ENCODE data around the gene KIAA1217. TPM values are rescaled to one million over a fixed set of nuclear protein-coding genes. Genes with fewer than 3 reads are reported as not detected.

KIAA1217 gene
- total RNA-seq, 1 donor from 2014 or later, result 16.2 TPM

DNA sequence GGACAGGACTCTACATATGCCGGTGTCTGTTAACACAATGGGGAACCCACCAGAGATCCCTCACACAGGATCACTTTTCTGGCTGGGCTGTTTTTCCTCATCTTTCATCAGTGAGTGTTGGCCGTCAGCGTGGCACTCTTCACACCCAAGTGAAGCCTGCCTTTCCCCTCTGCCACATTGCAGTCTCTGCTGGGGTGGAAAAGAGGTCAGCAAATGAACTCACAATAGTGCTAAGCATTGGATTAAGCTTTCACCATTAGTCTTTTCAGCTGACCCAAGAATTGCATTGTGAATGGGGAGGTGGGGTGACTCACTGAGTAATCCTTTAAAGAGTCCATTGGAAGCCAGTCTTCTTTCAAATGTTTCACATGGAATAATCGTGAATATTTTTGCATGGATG, 143.0 kb downstream of the KIAA1217 start:
- H3K4me1 ChIP-seq (ENCODE audit: control insufficient read depth in 3 of 3, insufficient read depth in 3 of 3, low read length in 3 of 3), result peaks cover 35 to 36% (median 35%) of the 10 kb centered on the region in 3 donors
- no peak overlapping the region for H3K27ac ChIP-seq (ENCODE audit: low read depth, low read length)
- H3K4me3 ChIP-seq (ENCODE audit: low read length in 3 of 3), result no peak overlapping the region
- H3K27me3 ChIP-seq (ENCODE audit: control insufficient read depth in 3 of 3, insufficient read depth in 3 of 3, low read length in 3 of 3), result no peaks in the 10 kb centered on the region
- no peaks in the 10 kb centered on the region for H3K36me3 ChIP-seq (ENCODE audit: control insufficient read depth in 3 of 3, insufficient read depth in 3 of 3, low read length in 3 of 3)
- no peaks in the 10 kb centered on the region for H3K9me3 ChIP-seq (ENCODE audit: control insufficient read depth in 3 of 3, low read length in 3 of 3)
- H3K9ac ChIP-seq (ENCODE audit: low read depth in 1 of 3, low read length in 3 of 3), result no peak overlapping the region

DNA sequence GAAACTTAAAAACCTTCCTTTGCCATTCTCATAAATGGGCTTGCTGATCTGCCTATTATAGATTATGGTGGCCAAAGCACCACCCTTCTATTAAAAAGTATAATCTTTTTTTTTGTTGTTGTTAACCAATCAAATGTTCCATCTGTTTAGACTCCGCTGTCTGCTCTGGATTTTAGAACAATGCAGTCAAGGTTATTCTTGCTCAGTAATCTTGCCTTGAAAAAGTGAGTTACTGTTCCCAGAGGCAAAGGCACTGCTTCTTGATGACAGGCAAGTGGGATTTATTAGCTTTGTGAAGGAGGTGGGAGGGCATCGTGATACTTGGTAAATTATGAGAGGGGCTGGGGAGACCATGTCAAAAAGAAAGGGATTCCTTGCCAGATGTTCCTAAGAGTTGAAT, 143.5 kb downstream of the KIAA1217 start:
- no peak overlapping the region for H3K27ac ChIP-seq (ENCODE audit: low read depth, low read length)
- no peak overlapping the region for H3K9ac ChIP-seq (ENCODE audit: low read depth in 1 of 3, low read length in 3 of 3)

DNA sequence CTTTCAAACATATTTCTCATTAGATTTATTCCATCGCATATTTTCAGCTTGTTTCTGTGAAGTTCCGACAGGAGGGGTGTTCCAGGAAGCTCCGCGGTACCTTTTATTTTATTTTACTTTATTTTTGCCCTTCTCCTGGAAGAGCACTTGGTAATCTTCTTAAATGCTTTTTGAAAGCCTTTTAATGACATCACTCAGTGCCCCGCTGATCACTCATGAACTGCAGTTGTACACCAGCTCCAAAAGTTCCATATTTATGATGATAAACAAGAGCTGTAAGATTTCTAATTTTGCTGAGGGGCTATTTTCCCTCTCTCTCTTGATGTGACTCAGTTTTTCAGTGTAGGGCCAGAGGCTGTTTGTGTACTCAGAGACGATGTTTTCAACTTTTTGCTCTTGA, 144.4 kb downstream of the KIAA1217 start:
- Histone ChIP-seq H3K36me3 (ENCODE audit: control insufficient read depth in 3 of 3, insufficient read depth in 3 of 3, low read length in 3 of 3) (no peaks in the 10 kb centered on the region), H3K9ac (ENCODE audit: low read depth in 1 of 3, low read length in 3 of 3) (no peak overlapping the region), H3K4me1 (ENCODE audit: control insufficient read depth in 3 of 3, insufficient read depth in 3 of 3, low read length in 3 of 3) (peaks cover 41 to 45% (median 45%) of the 10 kb centered on the region in 3 donors), H3K27ac (ENCODE audit: low read depth, low read length) (no peak overlapping the region), H3K27me3 (ENCODE audit: control insufficient read depth in 3 of 3, insufficient read depth in 3 of 3, low read length in 3 of 3) (no peaks in the 10 kb centered on the region), H3K9me3 (ENCODE audit: control insufficient read depth in 3 of 3, low read length in 3 of 3) (no peaks in the 10 kb centered on the region), H3K4me3 (ENCODE audit: low read length in 3 of 3) (no peak overlapping the region)

More for the DNA sequence above, 143.5 kb downstream of the KIAA1217 start:
- Histone ChIP-seq H3K27me3 (ENCODE audit: control insufficient read depth in 3 of 3, insufficient read depth in 3 of 3, low read length in 3 of 3) (no peaks in the 10 kb centered on the region), H3K9me3 (ENCODE audit: control insufficient read depth in 3 of 3, low read length in 3 of 3) (no peaks in the 10 kb centered on the region), H3K4me3 (ENCODE audit: low read length in 3 of 3) (no peak overlapping the region), H3K4me1 (ENCODE audit: control insufficient read depth in 3 of 3, insufficient read depth in 3 of 3, low read length in 3 of 3) (peaks cover 36 to 39% (median 38%) of the 10 kb centered on the region in 3 donors), H3K36me3 (ENCODE audit: control insufficient read depth in 3 of 3, insufficient read depth in 3 of 3, low read length in 3 of 3) (no peaks in the 10 kb centered on the region)

GRCh38 chr10:24355056-24355688, 146.2 kb downstream of the KIAA1217 start:
- H3K4me1 ChIP-seq (ENCODE audit: control insufficient read depth in 3 of 3, insufficient read depth in 3 of 3, low read length in 3 of 3), result peaks cover 30 to 39% (median 34%) of the 10 kb centered on the region in 3 donors
- H3K36me3 ChIP-seq (ENCODE audit: control insufficient read depth in 3 of 3, insufficient read depth in 3 of 3, low read length in 3 of 3), result no peaks in the 10 kb centered on the region
- no peak overlapping the region for H3K27ac ChIP-seq (ENCODE audit: low read depth, low read length)
- no peaks in the 10 kb centered on the region for H3K9me3 ChIP-seq (ENCODE audit: control insufficient read depth in 3 of 3, low read length in 3 of 3)
- H3K9ac ChIP-seq (ENCODE audit: low read depth in 1 of 3, low read length in 3 of 3), result no peak overlapping the region
- H3K27me3 ChIP-seq (ENCODE audit: control insufficient read depth in 3 of 3, insufficient read depth in 3 of 3, low read length in 3 of 3), result no peaks in the 10 kb centered on the region
- no peak overlapping the region for H3K4me3 ChIP-seq (ENCODE audit: low read length in 3 of 3)

- Histone ChIP-seq H3K4me1 (ENCODE audit: control insufficient read depth in 3 of 3, insufficient read depth in 3 of 3, low read length in 3 of 3) (peaks cover 26 to 31% (median 29%) of the 10 kb centered on the region in 3 donors), H3K9me3 (ENCODE audit: control insufficient read depth in 3 of 3, low read length in 3 of 3) (no peaks in the 10 kb centered on the region), H3K9ac (ENCODE audit: low read depth in 1 of 3, low read length in 3 of 3) (no peak overlapping the region), H3K4me3 (ENCODE audit: low read length in 3 of 3) (no peak overlapping the region), H3K36me3 (ENCODE audit: control insufficient read depth in 3 of 3, insufficient read depth in 3 of 3, low read length in 3 of 3) (no peaks in the 10 kb centered on the region), H3K27me3 (ENCODE audit: control insufficient read depth in 3 of 3, insufficient read depth in 3 of 3, low read length in 3 of 3) (no peaks in the 10 kb centered on the region), H3K27ac (ENCODE audit: low read depth, low read length) (no peak overlapping the region)
These were observed 148.5 kb downstream of the KIAA1217 start for GRCh38 chr10:24357344-24358004.

DNA sequence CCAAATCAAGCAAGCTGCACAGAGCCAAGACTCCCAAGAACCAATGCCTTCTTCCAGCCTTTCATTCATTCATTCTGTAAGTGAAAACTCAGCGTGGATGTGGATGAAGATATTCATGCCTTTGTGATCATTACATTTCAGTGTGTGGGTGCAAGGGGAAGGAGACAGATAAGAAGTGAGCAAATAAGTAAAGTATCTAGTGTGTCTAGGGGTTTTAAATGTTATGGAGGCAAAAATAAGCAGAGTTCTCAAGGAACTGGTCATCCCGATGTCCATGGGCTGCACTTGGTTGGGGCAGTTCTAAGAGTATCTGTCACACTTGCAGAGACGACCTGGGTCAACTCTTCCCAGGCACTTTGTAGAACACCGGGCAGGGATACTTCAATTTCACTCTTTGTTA, 149.1 kb downstream of the KIAA1217 start:
- H3K27ac ChIP-seq (ENCODE audit: low read depth, low read length), result no peak overlapping the region

GRCh38 chr10:24360282-24361127, 151.6 kb downstream of the KIAA1217 start:
- no peak overlapping the region for H3K9ac ChIP-seq (ENCODE audit: low read depth in 1 of 3, low read length in 3 of 3)
- no peak overlapping the region for H3K27ac ChIP-seq (ENCODE audit: low read depth, low read length)
- H3K4me3 ChIP-seq (ENCODE audit: low read length in 3 of 3), result no peak overlapping the region

More for the DNA sequence above, 149.1 kb downstream of the KIAA1217 start:
- H3K9me3 ChIP-seq (ENCODE audit: control insufficient read depth in 3 of 3, low read length in 3 of 3), result no peaks in the 10 kb centered on the region
- H3K4me1 ChIP-seq (ENCODE audit: control insufficient read depth in 3 of 3, insufficient read depth in 3 of 3, low read length in 3 of 3), result peaks cover 26 to 31% (median 29%) of the 10 kb centered on the region in 3 donors
- no peak overlapping the region for H3K9ac ChIP-seq (ENCODE audit: low read depth in 1 of 3, low read length in 3 of 3)
- no peaks in the 10 kb centered on the region for H3K36me3 ChIP-seq (ENCODE audit: control insufficient read depth in 3 of 3, insufficient read depth in 3 of 3, low read length in 3 of 3)
- H3K27me3 ChIP-seq (ENCODE audit: control insufficient read depth in 3 of 3, insufficient read depth in 3 of 3, low read length in 3 of 3), result no peaks in the 10 kb centered on the region
- H3K4me3 ChIP-seq (ENCODE audit: low read length in 3 of 3), result no peak overlapping the region

GRCh38 chr10:24363070-24363469, 154.1 kb downstream of the KIAA1217 start:
- no peak overlapping the region for H3K9ac ChIP-seq (ENCODE audit: low read depth in 1 of 3, low read length in 3 of 3)
- H3K36me3 ChIP-seq (ENCODE audit: control insufficient read depth in 3 of 3, insufficient read depth in 3 of 3, low read length in 3 of 3), result peaks cover 0 to 2% (median 0%) of the 10 kb centered on the region in 3 donors
- no peaks in the 10 kb centered on the region for H3K27me3 ChIP-seq (ENCODE audit: control insufficient read depth in 3 of 3, insufficient read depth in 3 of 3, low read length in 3 of 3)
- H3K9me3 ChIP-seq (ENCODE audit: control insufficient read depth in 3 of 3, low read length in 3 of 3), result no peaks in the 10 kb centered on the region
- H3K4me1 ChIP-seq (ENCODE audit: control insufficient read depth in 3 of 3, insufficient read depth in 3 of 3, low read length in 3 of 3), result peaks cover 5 to 8% (median 5%) of the 10 kb centered on the region in 3 donors
- no peak overlapping the region for H3K4me3 ChIP-seq (ENCODE audit: low read length in 3 of 3)
- H3K27ac ChIP-seq (ENCODE audit: low read depth, low read length), result no peak overlapping the region

More at GRCh38 chr10:24360282-24361127, 151.6 kb downstream of the KIAA1217 start:
- no peaks in the 10 kb centered on the region for H3K36me3 ChIP-seq (ENCODE audit: control insufficient read depth in 3 of 3, insufficient read depth in 3 of 3, low read length in 3 of 3)
- no peaks in the 10 kb centered on the region for H3K27me3 ChIP-seq (ENCODE audit: control insufficient read depth in 3 of 3, insufficient read depth in 3 of 3, low read length in 3 of 3)
- H3K9me3 ChIP-seq (ENCODE audit: control insufficient read depth in 3 of 3, low read length in 3 of 3), result no peaks in the 10 kb centered on the region
- peaks cover 14 to 15% (median 15%) of the 10 kb centered on the region in 3 donors for H3K4me1 ChIP-seq (ENCODE audit: control insufficient read depth in 3 of 3, insufficient read depth in 3 of 3, low read length in 3 of 3)

GRCh38 chr10:24367688-24368087, 158.8 kb downstream of the KIAA1217 start:
- Histone ChIP-seq H3K27me3 (ENCODE audit: control insufficient read depth in 3 of 3, insufficient read depth in 3 of 3, low read length in 3 of 3) (no peaks in the 10 kb centered on the region), H3K9ac (ENCODE audit: low read depth in 1 of 3, low read length in 3 of 3) (no peak overlapping the region), H3K9me3 (ENCODE audit: control insufficient read depth in 3 of 3, low read length in 3 of 3) (no peaks in the 10 kb centered on the region), H3K4me1 (ENCODE audit: control insufficient read depth in 3 of 3, insufficient read depth in 3 of 3, low read length in 3 of 3) (peaks cover 5 to 8% (median 5%) of the 10 kb centered on the region in 3 donors), H3K36me3 (ENCODE audit: control insufficient read depth in 3 of 3, insufficient read depth in 3 of 3, low read length in 3 of 3) (peaks cover 0 to 2% (median 0%) of the 10 kb centered on the region in 3 donors), H3K27ac (ENCODE audit: low read depth, low read length) (no peak overlapping the region), H3K4me3 (ENCODE audit: low read length in 3 of 3) (no peak overlapping the region)

Data from skeletal muscle tissue (tissue), 4 donors.